HepG2 (cell line): ENCODE results near the gene KCTD21. TPM values are rescaled to one million over a fixed set of nuclear protein-coding genes. Genes with fewer than 3 reads are reported as not detected.

ENCODE experiments used
- CBFB ChIP-seq: sonication (generic); formaldehyde crosslinking; IDR thresholded peaks from 2 replicates; pipeline ENCODE4 v1.4.0; 2020; ENCODE audit warnings: missing genetic modification reagents
- FOXJ3 ChIP-seq: sonication (generic); formaldehyde crosslinking; IDR thresholded peaks from 2 replicates; pipeline ENCODE4 v1.4.0; 2020; ENCODE audit warnings: missing genetic modification reagents, mild to moderate bottlenecking, borderline replicate concordance
- MXD4 ChIP-seq: IDR thresholded peaks from 2 replicates; pipeline ENCODE4 v1.6.1; 2016; ENCODE audit warnings: mild to moderate bottlenecking, missing biosample characterization, missing genetic modification reagents
- MXI1 ChIP-seq: IDR thresholded peaks from 3 replicates; pipeline ENCODE4 v1.6.1; 2012; ENCODE audit warnings: low read depth, low read length, inconsistent platforms, borderline replicate concordance
- NCOR1 ChIP-seq: fragments of 200-600 bp; sonication (generic); IDR thresholded peaks from 2 replicates; pipeline ENCODE4 v1.7.0; 2017; ENCODE audit warnings: antibody characterized with exemption, low read length, borderline replicate concordance
- RBM22 ChIP-seq: fragments of 200-400 bp; formaldehyde crosslinking; optimal IDR thresholded peaks from 2 replicates; pipeline ENCODE3; 2017; ENCODE audit warnings: mild to moderate bottlenecking, low read length, moderate library complexity
- SIN3A ChIP-seq: IDR thresholded peaks from 2 replicates; pipeline ENCODE4 v1.6.1; 2011; ENCODE audit warnings: low read depth, mild to moderate bottlenecking, control low read depth, low read length, borderline replicate concordance
- ZNF644 ChIP-seq: IDR thresholded peaks from 2 replicates; pipeline ENCODE4 v1.6.1; 2016; ENCODE audit warnings: low read depth
- ZNF776 ChIP-seq: sonication (generic); formaldehyde crosslinking; IDR thresholded peaks from 2 replicates; pipeline ENCODE4 v1.4.0; 2020; ENCODE audit warnings: mild to moderate bottlenecking, missing genetic modification reagents
- ZSCAN21 ChIP-seq: sonication (generic); formaldehyde crosslinking; IDR thresholded peaks from 2 replicates; pipeline ENCODE4 v1.8.0; 2022; ENCODE audit warnings: mild to moderate bottlenecking, missing genetic modification reagents, moderate library complexity, borderline replicate concordance
- polyA plus RNA-seq, 8 experiments: library from polyadenylated mRNA; depleted of rRNA in 3 of 8; stranded (reverse) in 7 of 8; unstranded in 1 of 8; fragments of >200 nt; fragmentation: Illumina TruSeq in 4 of 8; extraction: Trizol in 4 of 8; gene quantifications; 2 replicates each; pipeline versions ENCODE4 v1.2.1 to v1.2.3, GENCODE V29; 2011 to 2016; ENCODE audit warnings: low read depth in 4 of 8, missing spikeins in 1 of 8, mixed read lengths in 1 of 8; ENCODE audit not compliant: insufficient read depth in 1 of 8
- total RNA-seq, 5 experiments: library from RNA; depleted of rRNA; stranded (reverse); fragments of >200 nt; fragmentation: Illumina TruSeq; extraction: Trizol; gene quantifications; 2 replicates each; pipeline ENCODE4 v1.2.3, GENCODE V29; 2016; ENCODE audit warnings: low read depth in 1 of 5
- TF ChIP-seq, protein P1 (sequence below): sonication (generic); formaldehyde crosslinking; IDR thresholded peaks from 2 replicates; pipeline ENCODE4 v1.8.1; 2023; ENCODE audit warnings: missing genetic modification reagents, inconsistent platforms, borderline replicate concordance
- TF ChIP-seq, protein P2 (sequence below): sonication (generic); formaldehyde crosslinking; IDR thresholded peaks from one replicate; pipeline ENCODE4 v1.5.1; 2020; ENCODE audit warnings: mild to moderate bottlenecking, missing genetic modification reagents; ENCODE audit errors: not compliant biosample characterization
- TF ChIP-seq, protein P3 (sequence below): IDR thresholded peaks from 2 replicates; pipeline ENCODE4 v1.6.1; 2016; ENCODE audit warnings: low read depth, control low read depth

Gene KCTD21
- total and polyA plus RNA-seq, 2 of the 13 experiments (the other 11 are each of a cell fraction or from before 2014, with no cell fraction given): 3.1 to 13.5 TPM

DNA sequence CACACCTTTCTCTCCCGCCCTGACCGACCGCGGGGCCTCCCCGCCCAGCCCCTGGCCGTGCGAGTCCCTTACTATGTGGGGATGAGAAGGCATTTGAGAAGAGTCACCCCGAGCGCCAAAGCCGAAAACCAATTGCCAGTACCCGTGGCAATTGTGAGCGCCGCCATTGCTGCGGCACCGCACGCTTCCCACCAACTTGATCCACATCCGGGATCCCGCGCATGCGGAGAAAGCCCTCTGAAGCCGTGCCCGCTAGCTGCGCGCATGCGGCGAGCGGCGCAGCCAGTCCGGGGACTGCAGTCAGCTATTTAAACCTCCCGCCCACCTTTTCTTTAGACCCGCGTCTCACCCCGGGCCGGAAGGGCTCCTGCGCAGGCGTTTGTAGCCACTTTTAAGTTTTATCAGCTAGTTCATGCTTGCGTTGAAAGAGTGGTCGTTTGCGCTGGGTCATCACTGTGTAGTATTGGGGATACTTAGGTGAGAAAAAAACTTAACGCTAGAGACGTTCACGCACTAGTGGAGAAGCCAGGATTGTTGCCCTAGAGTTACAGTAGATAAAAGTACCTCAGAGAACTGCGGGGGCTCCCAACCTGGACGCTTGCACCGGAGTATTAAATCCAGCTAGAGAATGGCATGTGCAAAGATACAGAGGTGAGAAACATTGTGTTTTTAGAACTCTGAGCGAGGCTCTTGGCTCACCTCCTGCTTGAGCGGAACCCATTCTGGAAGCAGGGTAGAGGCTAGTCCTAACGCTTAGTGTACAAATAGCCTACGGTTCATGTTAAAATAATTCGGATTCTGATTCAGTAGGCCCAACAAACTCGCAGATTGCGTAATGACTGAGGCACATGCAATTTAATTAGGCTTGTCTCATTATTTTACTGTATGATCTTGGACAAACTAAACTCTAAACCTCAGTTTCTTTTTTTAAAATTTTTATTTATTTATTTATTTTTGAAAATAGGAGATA is 48.7 kb downstream of the KCTD21 start, which contains the start of gene ALG8 (continued):
- TF ChIP-seq ZSCAN21 (CRISPR knock-in tag) (peak; percentile 83; the same call in 1 of the 2 replicates), RBM22 (no peak), NCOR1 (no peak; the same call in 1 of the 2 replicates), MXD4 (peak; percentile 85; the same call in 1 of the 2 replicates), CBFB (peak; percentile 74), ZNF644 (CRISPR knock-in tag) (no peak), FOXJ3 (0 out of 2 replicates have a peak, but pooled peaks have one; percentile 68), SIN3A (peak; percentile 89), MXI1 (peak; percentile 97), ZNF776 (CRISPR knock-in tag) (0 out of 2 replicates have a peak, but pooled peaks have one; percentile 47)
- TF ChIP-seq, protein P1, sequence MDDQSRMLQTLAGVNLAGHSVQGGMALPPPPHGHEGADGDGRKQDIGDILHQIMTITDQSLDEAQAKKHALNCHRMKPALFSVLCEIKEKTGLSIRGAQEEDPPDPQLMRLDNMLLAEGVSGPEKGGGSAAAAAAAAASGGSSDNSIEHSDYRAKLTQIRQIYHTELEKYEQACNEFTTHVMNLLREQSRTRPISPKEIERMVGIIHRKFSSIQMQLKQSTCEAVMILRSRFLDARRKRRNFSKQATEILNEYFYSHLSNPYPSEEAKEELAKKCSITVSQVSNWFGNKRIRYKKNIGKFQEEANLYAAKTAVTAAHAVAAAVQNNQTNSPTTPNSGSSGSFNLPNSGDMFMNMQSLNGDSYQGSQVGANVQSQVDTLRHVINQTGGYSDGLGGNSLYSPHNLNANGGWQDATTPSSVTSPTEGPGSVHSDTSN (CRISPR knock-in tag): no peak
- TF ChIP-seq, protein P2, sequence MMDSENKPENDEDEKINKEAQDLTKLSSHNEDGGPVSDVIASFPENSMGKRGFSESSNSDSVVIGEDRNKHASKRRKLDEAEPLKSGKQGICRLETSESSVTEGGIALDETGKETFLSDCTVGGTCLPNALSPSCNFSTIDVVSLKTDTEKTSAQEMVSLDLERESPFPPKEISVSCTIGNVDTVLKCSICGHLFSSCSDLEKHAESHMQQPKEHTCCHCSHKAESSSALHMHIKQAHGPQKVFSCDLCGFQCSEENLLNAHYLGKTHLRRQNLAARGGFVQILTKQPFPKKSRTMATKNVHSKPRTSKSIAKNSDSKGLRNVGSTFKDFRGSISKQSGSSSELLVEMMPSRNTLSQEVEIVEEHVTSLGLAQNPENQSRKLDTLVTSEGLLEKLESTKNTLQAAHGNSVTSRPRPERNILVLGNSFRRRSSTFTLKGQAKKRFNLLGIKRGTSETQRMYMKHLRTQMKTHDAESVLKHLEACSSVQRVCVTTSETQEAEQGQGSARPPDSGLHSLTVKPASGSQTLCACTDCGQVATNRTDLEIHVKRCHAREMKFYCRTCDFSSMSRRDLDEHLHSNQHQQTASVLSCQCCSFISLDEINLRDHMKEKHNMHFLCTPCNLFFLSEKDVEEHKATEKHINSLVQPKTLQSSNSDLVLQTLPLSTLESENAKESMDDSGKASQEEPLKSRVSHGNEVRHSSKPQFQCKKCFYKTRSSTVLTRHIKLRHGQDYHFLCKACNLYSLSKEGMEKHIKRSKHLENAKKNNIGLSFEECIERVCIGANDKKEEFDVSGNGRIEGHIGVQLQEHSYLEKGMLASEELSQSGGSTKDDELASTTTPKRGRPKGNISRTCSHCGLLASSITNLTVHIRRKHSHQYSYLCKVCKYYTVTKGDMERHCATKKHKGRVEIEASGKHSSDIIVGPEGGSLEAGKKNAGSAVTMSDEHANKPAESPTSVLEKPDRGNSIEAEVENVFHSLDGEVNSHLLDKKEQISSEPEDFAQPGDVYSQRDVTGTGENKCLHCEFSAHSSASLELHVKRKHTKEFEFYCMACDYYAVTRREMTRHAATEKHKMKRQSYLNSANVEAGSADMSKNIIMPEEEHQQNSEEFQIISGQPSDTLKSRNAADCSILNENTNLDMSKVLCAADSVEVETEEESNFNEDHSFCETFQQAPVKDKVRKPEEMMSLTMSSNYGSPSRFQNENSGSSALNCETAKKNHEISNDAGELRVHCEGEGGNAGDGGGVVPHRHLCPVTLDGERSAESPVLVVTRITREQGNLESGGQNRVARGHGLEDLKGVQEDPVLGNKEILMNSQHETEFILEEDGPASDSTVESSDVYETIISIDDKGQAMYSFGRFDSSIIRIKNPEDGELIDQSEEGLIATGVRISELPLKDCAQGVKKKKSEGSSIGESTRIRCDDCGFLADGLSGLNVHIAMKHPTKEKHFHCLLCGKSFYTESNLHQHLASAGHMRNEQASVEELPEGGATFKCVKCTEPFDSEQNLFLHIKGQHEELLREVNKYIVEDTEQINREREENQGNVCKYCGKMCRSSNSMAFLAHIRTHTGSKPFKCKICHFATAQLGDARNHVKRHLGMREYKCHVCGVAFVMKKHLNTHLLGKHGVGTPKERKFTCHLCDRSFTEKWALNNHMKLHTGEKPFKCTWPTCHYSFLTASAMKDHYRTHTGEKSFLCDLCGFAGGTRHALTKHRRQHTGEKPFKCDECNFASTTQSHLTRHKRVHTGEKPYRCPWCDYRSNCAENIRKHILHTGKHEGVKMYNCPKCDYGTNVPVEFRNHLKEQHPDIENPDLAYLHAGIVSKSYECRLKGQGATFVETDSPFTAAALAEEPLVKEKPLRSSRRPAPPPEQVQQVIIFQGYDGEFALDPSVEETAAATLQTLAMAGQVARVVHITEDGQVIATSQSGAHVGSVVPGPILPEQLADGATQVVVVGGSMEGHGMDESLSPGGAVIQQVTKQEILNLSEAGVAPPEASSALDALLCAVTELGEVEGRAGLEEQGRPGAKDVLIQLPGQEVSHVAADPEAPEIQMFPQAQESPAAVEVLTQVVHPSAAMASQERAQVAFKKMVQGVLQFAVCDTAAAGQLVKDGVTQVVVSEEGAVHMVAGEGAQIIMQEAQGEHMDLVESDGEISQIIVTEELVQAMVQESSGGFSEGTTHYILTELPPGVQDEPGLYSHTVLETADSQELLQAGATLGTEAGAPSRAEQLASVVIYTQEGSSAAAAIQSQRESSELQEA (CRISPR knock-in tag): peak; percentile 64
- TF ChIP-seq, protein P3, sequence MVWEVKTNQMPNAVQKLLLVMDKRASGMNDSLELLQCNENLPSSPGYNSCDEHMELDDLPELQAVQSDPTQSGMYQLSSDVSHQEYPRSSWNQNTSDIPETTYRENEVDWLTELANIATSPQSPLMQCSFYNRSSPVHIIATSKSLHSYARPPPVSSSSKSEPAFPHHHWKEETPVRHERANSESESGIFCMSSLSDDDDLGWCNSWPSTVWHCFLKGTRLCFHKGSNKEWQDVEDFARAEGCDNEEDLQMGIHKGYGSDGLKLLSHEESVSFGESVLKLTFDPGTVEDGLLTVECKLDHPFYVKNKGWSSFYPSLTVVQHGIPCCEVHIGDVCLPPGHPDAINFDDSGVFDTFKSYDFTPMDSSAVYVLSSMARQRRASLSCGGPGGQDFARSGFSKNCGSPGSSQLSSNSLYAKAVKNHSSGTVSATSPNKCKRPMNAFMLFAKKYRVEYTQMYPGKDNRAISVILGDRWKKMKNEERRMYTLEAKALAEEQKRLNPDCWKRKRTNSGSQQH (CRISPR knock-in tag): 0 out of 2 replicates have a peak, but pooled peaks have one; percentile 25
